Natural killer cell (primary cell): Measurements from ENCODE around the gene RPL22. TPM values are rescaled to one million over a fixed set of nuclear protein-coding genes. Genes with fewer than 3 reads are reported as not detected.

ENCODE experiments used
- ATAC-seq, 3 donors: fragments of 150-1000 bp in 2 of 3; fragments of 200-7000 bp in 1 of 3; cut with Tn5 transposase; 1 replicate in 1 of 3; 2 replicates in 2 of 3; pipeline ENCODE4 v1.10.0; 2021; ENCODE audit warnings: mild to moderate bottlenecking in 2 of 3, moderate library complexity in 2 of 3
- DNase-seq, 2 donors: peaks; one replicate each; pipeline versions ENCODE4 v3.0.0 to v3.0.0-alpha.2; 2013 to 2021; ENCODE audit warnings: mixed read lengths in 1 of 2
- H3K27ac ChIP-seq: one replicate; pipeline ENCODE4 v1.5.1; 2013; ENCODE audit warnings: mild to moderate bottlenecking, low read length
- H3K27me3 ChIP-seq: one replicate; pipeline ENCODE4 v1.6.1; 2013; ENCODE audit warnings: low read length; ENCODE audit not compliant: control insufficient read depth, insufficient read depth
- H3K36me3 ChIP-seq: one replicate; pipeline ENCODE4 v1.6.1; 2013; ENCODE audit warnings: low read length; ENCODE audit not compliant: control insufficient read depth, insufficient read depth
- H3K4me1 ChIP-seq: one replicate; pipeline ENCODE4 v1.6.1; 2013; ENCODE audit warnings: low read length; ENCODE audit not compliant: control insufficient read depth, insufficient read depth
- H3K4me3 ChIP-seq: one replicate; pipeline ENCODE4 v1.5.1; 2013; ENCODE audit warnings: low read length
- H3K9me3 ChIP-seq: one replicate; pipeline ENCODE4 v1.6.1; 2013; ENCODE audit warnings: low read length; ENCODE audit not compliant: control insufficient read depth, insufficient read depth
- H3K27ac Mint-ChIP-seq, 2 donors: one replicate each; pipeline ENCODE4 v1.8.0; 2022; ENCODE audit warnings: mild to moderate bottlenecking in 2 of 2, mixed read lengths in 2 of 2, moderate library complexity in 1 of 2
- H3K27me3 Mint-ChIP-seq, 2 donors: one replicate each; pipeline ENCODE4 v1.8.0; 2022; ENCODE audit warnings: low read depth in 2 of 2, mixed read lengths in 2 of 2
- H3K36me3 Mint-ChIP-seq: one replicate; pipeline ENCODE4 v1.8.0; 2022; ENCODE audit warnings: mixed read lengths
- H3K4me1 Mint-ChIP-seq, 2 donors: one replicate each; pipeline ENCODE4 v1.8.0; 2022; ENCODE audit warnings: mixed read lengths in 2 of 2
- H3K4me3 Mint-ChIP-seq: one replicate; pipeline ENCODE4 v1.8.0; 2022; ENCODE audit warnings: mild to moderate bottlenecking, moderate library complexity, mixed read lengths
- H3K9me3 Mint-ChIP-seq, 2 donors: one replicate each; pipeline ENCODE4 v1.8.0; 2022; ENCODE audit warnings: mixed read lengths in 2 of 2
- CTCF ChIP-seq: fragments of 200-600 bp; IDR thresholded peaks from one replicate; pipeline ENCODE4 v1.8.0; 2022; ENCODE audit warnings: antibody characterized with exemption
- WGBS: methylation state at CpG from one replicate; pipeline ENCODE4 v1.1.7; 2013; ENCODE audit warnings: missing lambda C conversion rate; ENCODE audit not compliant: insufficient coverage; 5-methylcytosine and 5-hydroxymethylcytosine counted together
- intact Hi-C: fragments of 100-400 bp; cut with micrococcal nuclease; formaldehyde crosslinking; loops from one replicate; pipeline ENCODE4 v1.14.2; 2022
- total RNA-seq, 4 donors: library from RNA; stranded (reverse); fragments of 120-200 nt in 1 of 4; gene quantifications; one replicate each; pipeline versions ENCODE4 v1.2.3 to v1.2.4, GENCODE V29; 2013 to 2022

The RPL22 gene
- total RNA-seq, 3 donors from 2014 or later (not counting 1 experiment from before 2014, with no cell fraction given) = 210 to 239 (median 228) TPM

- H3K4me3 Mint-ChIP-seq = no peak overlapping the region
- DNase-seq (no peak), ATAC-seq (no peak)
- H3K27ac Mint-ChIP-seq = no peak overlapping the region
- Histone ChIP-seq H3K4me1 (no peaks in the 10 kb centered on the region), H3K27ac (no peak overlapping the region), H3K27me3 (peaks cover 2% of the 10 kb centered on the region), H3K9me3 (no peaks in the 10 kb centered on the region), H3K4me3 (no peak overlapping the region), H3K36me3 (no peaks in the 10 kb centered on the region)
- H3K4me1 Mint-ChIP-seq = no peaks in the 10 kb centered on the region
- 59% methylated on average over 10 of the region's 10 CpGs for WGBS
- peaks cover 0 to 4% of the 10 kb centered on the region in 2 donors for H3K27me3 Mint-ChIP-seq
- intact Hi-C loops = no loop called here
- H3K9me3 Mint-ChIP-seq = no peaks in the 10 kb centered on the region
- no peaks in the 10 kb centered on the region for H3K36me3 Mint-ChIP-seq
- no peak for TF ChIP-seq CTCF
These were observed 33.2 kb downstream of the RPL22 start for GRCh38 chr1:6166221-6166620.

- Histone ChIP-seq H3K4me3 (no peak overlapping the region), H3K36me3 (no peaks in the 10 kb centered on the region), H3K9me3 (no peaks in the 10 kb centered on the region), H3K27ac (no peak overlapping the region), H3K27me3 (peaks cover 2% of the 10 kb centered on the region), H3K4me1 (no peaks in the 10 kb centered on the region)
- intact Hi-C loops = no loop called here
- H3K27me3 Mint-ChIP-seq = peaks cover 0 to 9% of the 10 kb centered on the region in 2 donors
- no peaks in the 10 kb centered on the region for H3K9me3 Mint-ChIP-seq
- 79% methylated on average over 12 of the region's 12 CpGs for WGBS
- ATAC-seq = no peak
- H3K27ac Mint-ChIP-seq = no peak overlapping the region
- H3K36me3 Mint-ChIP-seq = no peaks in the 10 kb centered on the region
- H3K4me1 Mint-ChIP-seq = no peaks in the 10 kb centered on the region
- no peak for DNase-seq
- TF ChIP-seq CTCF = no peak
- H3K4me3 Mint-ChIP-seq = no peak overlapping the region
These were observed 33.9 kb downstream of the RPL22 start for GRCh38 chr1:6165441-6165985.

GRCh38 chr1:6165027-6165426 is 34.4 kb downstream of the RPL22 start:
- Mint-ChIP-seq H3K27me3 (peaks cover 0 to 9% of the 10 kb centered on the region in 2 donors), H3K4me1 (no peaks in the 10 kb centered on the region), H3K36me3 (no peaks in the 10 kb centered on the region), H3K4me3 (no peak overlapping the region), H3K9me3 (no peaks in the 10 kb centered on the region), H3K27ac (no peak overlapping the region)
- intact Hi-C loops = no loop called here
- Histone ChIP-seq H3K27me3 (peaks cover 2% of the 10 kb centered on the region), H3K27ac (no peak overlapping the region), H3K9me3 (no peaks in the 10 kb centered on the region), H3K4me1 (no peaks in the 10 kb centered on the region), H3K4me3 (no peak overlapping the region), H3K36me3 (no peaks in the 10 kb centered on the region)
- no peak for TF ChIP-seq CTCF
- ATAC-seq (no peak), DNase-seq (no peak)
- WGBS = 79% methylated on average over 6 of the region's 7 CpGs

- H3K27ac Mint-ChIP-seq = no peak overlapping the region
- no peak overlapping the region for H3K27ac ChIP-seq
- WGBS = 81% methylated on average over 19 of the region's 19 CpGs
- no peaks in the 10 kb centered on the region for H3K36me3 Mint-ChIP-seq
- TF ChIP-seq CTCF = no peak
- ATAC-seq (no peak), DNase-seq (no peak)
- H3K4me1 ChIP-seq = no peaks in the 10 kb centered on the region
- no peaks in the 10 kb centered on the region for H3K9me3 ChIP-seq
- no peaks in the 10 kb centered on the region for H3K4me1 Mint-ChIP-seq
- peaks cover 7 to 17% of the 10 kb centered on the region in 2 donors for H3K27me3 Mint-ChIP-seq
- no peak overlapping the region for H3K4me3 ChIP-seq
- no peaks in the 10 kb centered on the region for H3K9me3 Mint-ChIP-seq
- H3K27me3 ChIP-seq = peaks cover 2% of the 10 kb centered on the region
- H3K36me3 ChIP-seq = no peaks in the 10 kb centered on the region
- no peak overlapping the region for H3K4me3 Mint-ChIP-seq
- intact Hi-C loops = no loop called here
These were observed 35.3 kb downstream of the RPL22 start for GRCh38 chr1:6163973-6164617.
